ENCODE results near the gene CATSPERZ.

CATSPERZ gene

DNA sequence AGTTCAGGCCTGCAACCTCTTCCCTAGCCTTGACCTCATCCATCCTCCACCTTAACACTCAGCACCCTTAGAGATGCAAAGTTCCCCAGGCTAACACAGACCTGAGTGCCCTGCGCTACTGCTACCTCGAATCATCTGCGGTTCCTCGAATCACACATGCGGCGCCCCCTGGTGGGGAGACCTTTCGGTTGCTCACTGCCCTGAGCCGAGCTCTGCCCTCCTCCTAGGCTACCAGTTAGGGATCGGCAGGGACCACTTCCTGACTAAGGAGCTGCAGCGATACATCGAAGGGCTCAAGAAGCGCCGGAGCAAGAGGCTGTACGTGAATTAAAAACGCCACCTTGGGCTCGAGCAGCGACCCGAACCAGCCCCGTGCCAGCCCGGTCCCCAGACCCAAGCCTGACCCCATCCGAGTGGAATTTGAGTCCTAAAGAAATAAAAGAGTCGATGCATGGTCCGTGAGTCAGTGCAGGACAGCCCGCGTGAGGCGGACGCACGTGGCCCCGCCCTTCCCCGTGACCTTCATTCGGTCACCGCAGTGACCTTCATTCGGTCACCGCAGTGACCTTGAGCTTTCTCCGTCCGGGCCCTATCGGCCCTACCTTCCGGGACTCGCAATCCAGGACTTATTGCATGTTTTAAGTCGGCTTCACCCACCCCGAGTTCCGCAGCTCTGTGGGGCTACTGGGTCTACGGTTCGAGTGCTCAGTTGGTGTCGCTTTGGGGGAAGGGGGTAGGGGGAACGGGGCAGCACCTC is 4.3 kb downstream of the CATSPERZ start:
- TF ChIP-seq, protein P1, sequence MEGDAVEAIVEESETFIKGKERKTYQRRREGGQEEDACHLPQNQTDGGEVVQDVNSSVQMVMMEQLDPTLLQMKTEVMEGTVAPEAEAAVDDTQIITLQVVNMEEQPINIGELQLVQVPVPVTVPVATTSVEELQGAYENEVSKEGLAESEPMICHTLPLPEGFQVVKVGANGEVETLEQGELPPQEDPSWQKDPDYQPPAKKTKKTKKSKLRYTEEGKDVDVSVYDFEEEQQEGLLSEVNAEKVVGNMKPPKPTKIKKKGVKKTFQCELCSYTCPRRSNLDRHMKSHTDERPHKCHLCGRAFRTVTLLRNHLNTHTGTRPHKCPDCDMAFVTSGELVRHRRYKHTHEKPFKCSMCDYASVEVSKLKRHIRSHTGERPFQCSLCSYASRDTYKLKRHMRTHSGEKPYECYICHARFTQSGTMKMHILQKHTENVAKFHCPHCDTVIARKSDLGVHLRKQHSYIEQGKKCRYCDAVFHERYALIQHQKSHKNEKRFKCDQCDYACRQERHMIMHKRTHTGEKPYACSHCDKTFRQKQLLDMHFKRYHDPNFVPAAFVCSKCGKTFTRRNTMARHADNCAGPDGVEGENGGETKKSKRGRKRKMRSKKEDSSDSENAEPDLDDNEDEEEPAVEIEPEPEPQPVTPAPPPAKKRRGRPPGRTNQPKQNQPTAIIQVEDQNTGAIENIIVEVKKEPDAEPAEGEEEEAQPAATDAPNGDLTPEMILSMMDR (IDR thresholded peaks at IDR 0.05): peak; percentile 92
- TF ChIP-seq ZFX (IDR thresholded peaks at IDR 0.05; ENCODE audit: borderline replicate concordance): no peak
- peak overlapping the region; percentile 99 for H3K27ac ChIP-seq

DNA sequence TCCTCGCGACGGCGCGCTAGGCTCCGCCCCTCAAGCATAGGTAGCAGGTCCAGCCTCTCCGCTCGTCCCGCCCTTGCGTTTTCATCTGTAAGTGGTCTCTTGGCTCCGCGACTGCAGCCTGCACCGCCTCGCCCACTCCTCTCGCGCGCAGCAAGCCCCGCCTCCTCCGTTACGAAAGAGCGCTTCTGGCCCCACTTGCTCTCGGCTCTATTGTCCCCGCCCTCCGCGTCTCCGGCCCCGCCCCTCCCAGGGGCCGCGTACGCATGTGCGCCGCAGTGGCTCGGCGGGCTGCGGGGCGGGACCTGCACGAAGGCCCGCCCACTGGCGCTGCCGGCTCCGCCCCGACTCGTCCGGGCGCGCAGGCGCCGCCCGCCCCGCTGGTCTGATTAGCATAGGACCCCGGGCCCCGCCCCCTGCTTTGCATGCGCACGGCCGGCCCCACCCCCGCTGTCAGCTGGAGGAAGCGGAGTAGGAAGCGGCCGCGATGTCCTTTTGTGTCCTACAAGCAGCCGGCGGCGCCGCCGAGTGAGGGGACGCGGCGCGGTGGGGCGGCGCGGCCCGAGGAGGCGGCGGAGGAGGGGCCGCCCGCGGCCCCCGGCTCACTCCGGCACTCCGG is 5.0 kb downstream of the CATSPERZ start, which contains the start of gene ESRRA:
Gene ESRRA, plus strand, starts transcription at position 450 of the 616 bp plus-strand sequence. CDS start 1,656 bp downstream, outside the sequence.
- peak within 1 kb of the TSS; percentile 99 for H3K27ac ChIP-seq
- TF ChIP-seq, protein P1 (IDR thresholded peaks at IDR 0.05): no peak
- no peak for TF ChIP-seq ZFX (IDR thresholded peaks at IDR 0.05; ENCODE audit: borderline replicate concordance)

GRCh38 chr11:64305691-64306562 is 5.8 kb downstream of the CATSPERZ start:
- peak overlapping the region; percentile 99 for H3K27ac ChIP-seq

DNA sequence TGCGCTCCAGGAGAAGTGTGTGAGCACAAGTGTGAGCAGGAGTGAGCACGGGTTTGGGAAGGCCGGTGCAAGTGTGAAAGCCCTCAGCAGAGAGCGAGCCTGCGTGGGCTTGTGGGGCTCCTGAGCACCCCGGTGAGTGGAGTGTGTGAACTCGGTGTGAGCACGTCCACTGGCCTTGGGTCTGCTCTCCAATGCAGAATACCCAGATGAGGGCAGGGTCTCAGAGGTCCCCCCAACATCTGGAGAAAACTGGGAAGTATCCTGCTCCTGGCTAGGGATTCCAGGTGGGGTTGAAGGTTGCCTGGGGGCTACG is 6.4 kb downstream of the CATSPERZ start:
- peak overlapping the region; percentile 99 for H3K27ac ChIP-seq
- TF ChIP-seq ZFX (IDR thresholded peaks at IDR 0.05; ENCODE audit: borderline replicate concordance): no peak
- TF ChIP-seq, protein P1 (IDR thresholded peaks at IDR 0.05): no peak

More at GRCh38 chr11:64305691-64306562, 5.8 kb downstream of the CATSPERZ start:
- TF ChIP-seq ZFX (IDR thresholded peaks at IDR 0.05; ENCODE audit: borderline replicate concordance): no peak
- TF ChIP-seq, protein P1 (IDR thresholded peaks at IDR 0.05): peak; percentile 58

DNA sequence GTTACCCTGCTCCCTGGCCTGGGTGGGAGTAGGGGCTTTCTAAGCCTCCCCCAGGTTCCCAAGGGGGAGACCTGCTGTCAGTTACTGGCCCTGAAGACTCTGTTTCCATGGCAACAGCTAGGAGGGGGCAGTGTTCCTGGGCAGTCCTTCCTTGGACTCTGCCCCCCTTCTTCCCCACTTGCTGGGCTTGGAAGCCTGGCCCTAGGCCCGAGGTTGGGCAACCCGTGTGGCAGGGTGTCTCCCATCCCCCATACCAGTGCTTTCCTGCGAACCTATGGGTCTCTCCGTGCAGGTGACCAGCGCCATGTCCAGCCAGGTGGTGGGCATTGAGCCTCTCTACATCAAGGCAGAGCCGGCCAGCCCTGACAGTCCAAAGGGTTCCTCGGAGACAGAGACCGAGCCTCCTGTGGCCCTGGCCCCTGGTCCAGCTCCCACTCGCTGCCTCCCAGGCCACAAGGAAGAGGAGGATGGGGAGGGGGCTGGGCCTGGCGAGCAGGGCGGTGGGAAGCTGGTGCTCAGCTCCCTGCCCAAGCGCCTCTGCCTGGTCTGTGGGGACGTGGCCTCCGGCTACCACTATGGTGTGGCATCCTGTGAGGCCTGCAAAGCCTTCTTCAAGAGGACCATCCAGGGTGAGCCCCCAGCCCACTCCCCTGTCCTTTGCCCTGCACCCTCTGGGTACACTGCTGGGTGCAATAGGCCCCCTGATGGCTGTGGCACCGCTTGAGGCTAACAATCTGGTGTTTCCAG is 6.9 kb downstream of the CATSPERZ start:
- TF ChIP-seq ZFX (IDR thresholded peaks at IDR 0.05; ENCODE audit: borderline replicate concordance): no peak
- TF ChIP-seq, protein P1 (IDR thresholded peaks at IDR 0.05): no peak
- peak overlapping the region; percentile 99 for H3K27ac ChIP-seq

- peak overlapping the region; percentile 99 for H3K27ac ChIP-seq
These were observed 7.6 kb downstream of the CATSPERZ start for GRCh38 chr11:64307795-64308194.

DNA sequence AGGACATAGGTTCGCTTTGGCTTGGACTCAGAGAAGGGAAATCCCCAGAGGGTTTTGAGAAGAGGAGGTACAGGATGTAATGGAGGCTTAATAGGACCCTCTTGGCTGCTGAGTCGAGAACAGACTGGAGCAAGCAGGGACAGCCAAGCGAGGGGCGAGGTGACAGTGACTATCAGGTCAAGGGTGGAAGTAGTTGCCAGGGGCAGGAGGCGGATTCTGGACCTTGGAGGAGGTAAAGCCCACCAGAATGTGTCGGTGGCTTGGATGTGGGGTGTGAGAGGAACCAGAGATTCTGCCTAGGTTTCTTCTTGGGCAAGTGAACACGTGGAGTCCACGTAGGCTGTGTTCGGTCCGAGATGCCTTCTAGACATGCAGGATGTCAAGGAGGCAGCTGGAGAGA is 12.8 kb downstream of the CATSPERZ start:
- TF ChIP-seq, protein P1 (IDR thresholded peaks at IDR 0.05): no peak
- TF ChIP-seq ZFX (IDR thresholded peaks at IDR 0.05; ENCODE audit: borderline replicate concordance): no peak
- no peak overlapping the region for H3K27ac ChIP-seq

Data from 22Rv1 (cell line).